Measurements from ENCODE around the gene C2orf68.

DNA sequence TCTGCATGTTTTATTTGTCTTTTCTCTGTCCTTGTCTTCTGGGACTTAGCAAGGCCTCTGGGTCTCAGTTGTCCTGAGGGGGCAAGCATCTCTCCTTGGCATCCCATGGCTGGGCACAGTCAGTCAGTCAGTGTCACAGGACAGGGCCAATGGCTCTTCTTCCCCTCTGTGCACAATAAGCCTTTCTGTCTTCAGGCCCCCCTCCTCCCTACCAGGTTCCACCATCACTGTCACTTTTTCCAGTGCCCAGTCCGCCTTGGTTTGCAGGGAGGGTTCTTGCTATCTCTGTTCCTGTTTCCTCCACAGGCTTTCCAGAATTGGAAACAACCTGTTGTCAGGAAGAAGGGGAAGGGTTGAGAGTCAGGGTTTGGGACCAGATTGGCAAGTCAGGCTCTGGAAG is 29.4 kb downstream of the C2orf68 start:
- TF ChIP-seq, protein P1, sequence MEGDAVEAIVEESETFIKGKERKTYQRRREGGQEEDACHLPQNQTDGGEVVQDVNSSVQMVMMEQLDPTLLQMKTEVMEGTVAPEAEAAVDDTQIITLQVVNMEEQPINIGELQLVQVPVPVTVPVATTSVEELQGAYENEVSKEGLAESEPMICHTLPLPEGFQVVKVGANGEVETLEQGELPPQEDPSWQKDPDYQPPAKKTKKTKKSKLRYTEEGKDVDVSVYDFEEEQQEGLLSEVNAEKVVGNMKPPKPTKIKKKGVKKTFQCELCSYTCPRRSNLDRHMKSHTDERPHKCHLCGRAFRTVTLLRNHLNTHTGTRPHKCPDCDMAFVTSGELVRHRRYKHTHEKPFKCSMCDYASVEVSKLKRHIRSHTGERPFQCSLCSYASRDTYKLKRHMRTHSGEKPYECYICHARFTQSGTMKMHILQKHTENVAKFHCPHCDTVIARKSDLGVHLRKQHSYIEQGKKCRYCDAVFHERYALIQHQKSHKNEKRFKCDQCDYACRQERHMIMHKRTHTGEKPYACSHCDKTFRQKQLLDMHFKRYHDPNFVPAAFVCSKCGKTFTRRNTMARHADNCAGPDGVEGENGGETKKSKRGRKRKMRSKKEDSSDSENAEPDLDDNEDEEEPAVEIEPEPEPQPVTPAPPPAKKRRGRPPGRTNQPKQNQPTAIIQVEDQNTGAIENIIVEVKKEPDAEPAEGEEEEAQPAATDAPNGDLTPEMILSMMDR (IDR thresholded peaks at IDR 0.05): no peak
- TF ChIP-seq EZH2 (IDR thresholded peaks at IDR 0.05; ENCODE audit: borderline replicate concordance, insufficient read depth, low read depth, low read length, poor library complexity, severe bottlenecking): no peak

Measured in B cell (primary cell).